ENCODE results near the gene KNL1.

- no peak for TF ChIP-seq CTCF (IDR thresholded peaks at IDR 0.05 in 2 of 3, conservative IDR thresholded peaks at IDR 0.05 in 1 of 3; ENCODE audit: control insufficient read depth in 2 of 3, extremely low read depth in 1 of 3, insufficient read depth in 1 of 3, low read depth in 3 of 3, low read length in 3 of 3)
- no peak for TF ChIP-seq MAX (IDR thresholded peaks at IDR 0.05; ENCODE audit: low read depth, low read length)
- TF ChIP-seq BCLAF1 (IDR thresholded peaks at IDR 0.05): no peak
- TF ChIP-seq CHD1 (IDR thresholded peaks at IDR 0.05; ENCODE audit: low read depth, low read length): no peak
- no peak for TF ChIP-seq ATF3 (IDR thresholded peaks at IDR 0.05; ENCODE audit: borderline replicate concordance, extremely low read depth, low read depth, low read length)
- no peak for TF ChIP-seq ZSCAN29 (IDR thresholded peaks at IDR 0.05)
- no peak for TF ChIP-seq NFYA (IDR thresholded peaks at IDR 0.05; ENCODE audit: borderline replicate concordance, low read depth, low read length)
- TF ChIP-seq EP300 (IDR thresholded peaks at IDR 0.05; ENCODE audit: borderline replicate concordance in 1 of 2, control insufficient read depth in 1 of 2, low read depth in 2 of 2, low read length in 2 of 2): no peak
- no peak for TF ChIP-seq KDM1A (IDR thresholded peaks at IDR 0.05; ENCODE audit: borderline replicate concordance)
- no peak for TF ChIP-seq RAD21 (IDR thresholded peaks at IDR 0.05; ENCODE audit: insufficient read depth, low read depth, low read length)
- TF ChIP-seq FOXM1 (IDR thresholded peaks at IDR 0.05; ENCODE audit: low read depth, low read length): no peak
- no peak for TF ChIP-seq SIN3A (IDR thresholded peaks at IDR 0.05; ENCODE audit: low read depth, low read length)
Observed at GRCh38 chr15:40613080-40613479, 19.0 kb downstream of the KNL1 start.

All from GM12878 (cell line).